Fibroblast of pulmonary artery (primary cell): ENCODE results near the gene C9orf43.

Experiments used
- DNase-seq: peaks from one replicate; pipeline ENCODE4 v3.0.0-alpha.2; 2010; ENCODE audit warnings: low read depth
- H3K4me3 ChIP-seq: replicated peaks from 2 replicates; pipeline ENCODE4 v1.5.1; 2011; ENCODE audit warnings: low read depth, mild to moderate bottlenecking, control low read depth, low read length, moderate library complexity
- CTCF ChIP-seq: IDR thresholded peaks from 2 replicates; pipeline ENCODE4 v1.5.1; 2011; ENCODE audit warnings: mild to moderate bottlenecking, control low read depth, low read length, inconsistent platforms; ENCODE audit errors: missing control alignments

The C9orf43 gene

GRCh38 chr9:113475031-113475430, 64.5 kb downstream of the C9orf43 start:
- no peak for DNase-seq
- H3K4me3 ChIP-seq: no peak overlapping the region
- TF ChIP-seq CTCF: no peak

- no peak for TF ChIP-seq CTCF
- no peak for DNase-seq
- H3K4me3 ChIP-seq: no peak overlapping the region
Observed at GRCh38 chr9:113475992-113476391, 65.4 kb downstream of the C9orf43 start.

DNA sequence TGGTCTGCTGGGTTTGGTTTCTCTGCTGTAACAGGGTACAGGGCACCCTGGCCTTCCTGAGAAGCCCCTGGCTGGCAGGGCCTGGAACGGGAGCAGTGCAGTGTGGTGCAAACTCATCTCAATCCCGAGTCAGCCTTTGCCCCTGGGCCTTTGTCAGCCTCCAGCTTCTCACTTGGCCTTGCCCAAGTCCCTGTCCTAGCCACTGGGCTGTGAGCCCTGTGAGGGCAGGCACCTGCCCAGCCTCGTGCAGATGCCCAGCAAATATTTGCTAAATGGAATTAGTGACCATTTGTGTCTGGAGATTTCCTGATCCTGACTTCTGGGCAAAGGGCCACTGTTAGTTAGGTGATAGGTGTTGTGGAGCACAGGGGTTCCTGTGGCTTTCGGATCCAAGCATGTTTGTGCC, 66.0 kb downstream of the C9orf43 start:
- no peak overlapping the region for H3K4me3 ChIP-seq
- no peak for TF ChIP-seq CTCF
- DNase-seq: no peak

DNA sequence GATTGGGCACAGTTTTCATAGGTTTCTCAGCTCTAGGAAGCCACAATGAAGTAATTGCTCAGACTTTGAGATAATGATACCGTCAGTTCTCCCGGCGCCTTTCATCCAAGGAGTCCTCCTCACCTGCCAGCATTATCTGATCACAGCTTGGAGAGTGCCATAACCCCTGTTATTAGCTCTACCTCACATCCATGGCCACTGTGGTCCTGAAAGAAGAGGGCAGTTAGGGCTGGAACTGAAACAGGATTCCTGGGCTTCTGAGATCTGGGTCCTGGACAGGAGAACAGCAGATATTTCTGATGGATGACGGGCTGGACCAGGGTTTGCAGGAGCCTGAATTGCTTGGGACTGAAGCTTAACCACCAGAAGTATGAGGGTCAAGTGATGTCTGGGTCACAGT, 66.5 kb downstream of the C9orf43 start:
- DNase-seq: no peak
- TF ChIP-seq CTCF: no peak
- H3K4me3 ChIP-seq: no peak overlapping the region

- no peak for TF ChIP-seq CTCF
- DNase-seq: no peak
- no peak overlapping the region for H3K4me3 ChIP-seq
Observed at GRCh38 chr9:113477661-113478060, 67.1 kb downstream of the C9orf43 start.

GRCh38 chr9:113479174-113479621, 68.7 kb downstream of the C9orf43 start:
- no peak for DNase-seq
- H3K4me3 ChIP-seq: no peak overlapping the region

More at GRCh38 chr9:113479174-113479621, 68.7 kb downstream of the C9orf43 start:
- no peak for TF ChIP-seq CTCF
